ENCODE measurements around the gene PRIM1.

The PRIM1 gene

GRCh38 chr12:56785141-56785865, 33.2 kb upstream of the PRIM1 start:
- no peak overlapping the region for H3K4me3 ChIP-seq (ENCODE audit: low read length)
- no peak for TF ChIP-seq CTCF (conservative IDR thresholded peaks at IDR 0.05; ENCODE audit: low read depth, low read length)
- DNase-seq (ENCODE audit: low read depth): no peak

- no peak for TF ChIP-seq CTCF (conservative IDR thresholded peaks at IDR 0.05; ENCODE audit: low read depth, low read length)
- DNase-seq (ENCODE audit: low read depth): no peak
- H3K4me3 ChIP-seq (ENCODE audit: low read length): no peak overlapping the region
These were observed 29.6 kb upstream of the PRIM1 start for GRCh38 chr12:56781726-56782125.

GRCh38 chr12:56778756-56779155, 26.6 kb upstream of the PRIM1 start:
- H3K4me3 ChIP-seq (ENCODE audit: low read length): no peak overlapping the region
- DNase-seq (ENCODE audit: low read depth): no peak
- no peak for TF ChIP-seq CTCF (conservative IDR thresholded peaks at IDR 0.05; ENCODE audit: low read depth, low read length)

- TF ChIP-seq CTCF (conservative IDR thresholded peaks at IDR 0.05; ENCODE audit: low read depth, low read length): no peak
- H3K4me3 ChIP-seq (ENCODE audit: low read length): no peak overlapping the region
- DNase-seq (ENCODE audit: low read depth): no peak
These were observed 24.5 kb upstream of the PRIM1 start for GRCh38 chr12:56776654-56777053.

- TF ChIP-seq CTCF (conservative IDR thresholded peaks at IDR 0.05; ENCODE audit: low read depth, low read length): no peak
- DNase-seq (ENCODE audit: low read depth): no peak
These were observed 23.5 kb upstream of the PRIM1 start for GRCh38 chr12:56775638-56776037.

GRCh38 chr12:56773113-56773512, 21.0 kb upstream of the PRIM1 start:
- no peak for TF ChIP-seq CTCF (conservative IDR thresholded peaks at IDR 0.05; ENCODE audit: low read depth, low read length)
- no peak for DNase-seq (ENCODE audit: low read depth)
- no peak overlapping the region for H3K4me3 ChIP-seq (ENCODE audit: low read length)

More at GRCh38 chr12:56775638-56776037, 23.5 kb upstream of the PRIM1 start:
- no peak overlapping the region for H3K4me3 ChIP-seq (ENCODE audit: low read length)

- no peak overlapping the region for H3K4me3 ChIP-seq (ENCODE audit: low read length)
- DNase-seq (ENCODE audit: low read depth): no peak
- no peak for TF ChIP-seq CTCF (conservative IDR thresholded peaks at IDR 0.05; ENCODE audit: low read depth, low read length)
These were observed 20.5 kb upstream of the PRIM1 start for GRCh38 chr12:56772625-56773024.

All from retinal pigment epithelial cell (primary cell).